SK-N-SH treated with all-trans-retinoic acid at 6 μM for 48 hours (cell line): ENCODE measurements around the gene ESCO1.

Source experiments
- ATAC-seq: fragments of 200-7000 bp; cut with Tn5 transposase; 3 replicates; pipeline ENCODE4 v1.9.1; 2020; ENCODE audit warnings: mild to moderate bottlenecking, moderate library complexity
- ARNTL ChIP-seq: fragments of 450-650 bp; formaldehyde crosslinking; IDR thresholded peaks from 2 replicates; pipeline ENCODE4 v1.5.0; 2020; ENCODE audit warnings: low read depth, mild to moderate bottlenecking, moderate library complexity, borderline replicate concordance
- CREB5 ChIP-seq: fragments of 250-450 bp; sonication (Bioruptor Pico); IDR thresholded peaks from 2 replicates; pipeline ENCODE4 v1.5.1; 2020; ENCODE audit warnings: low read depth, mild to moderate bottlenecking, moderate library complexity
- CSRNP3 ChIP-seq: fragments of 250-450 bp; sonication (Bioruptor Pico); IDR thresholded peaks from 2 replicates; pipeline ENCODE4 v1.5.1; 2021; ENCODE audit warnings: mild to moderate bottlenecking, moderate library complexity
- GLIS3 ChIP-seq: fragments of 250-450 bp; sonication (Bioruptor Pico); IDR thresholded peaks from 2 replicates; pipeline ENCODE4 v1.5.0; 2020; ENCODE audit warnings: mild to moderate bottlenecking, moderate library complexity
- ISL1 ChIP-seq: fragments of 250-450 bp; sonication (Bioruptor Pico); IDR thresholded peaks from 2 replicates; pipeline ENCODE4 v2.1.2; 2022; ENCODE audit warnings: mild to moderate bottlenecking, moderate library complexity
- OSR1 ChIP-seq: fragments of 250-450 bp; sonication (Bioruptor Pico); IDR thresholded peaks from 2 replicates; pipeline ENCODE4 v1.8.0; 2022; ENCODE audit warnings: moderate library complexity, mild to moderate bottlenecking, inconsistent platforms
- PATZ1 ChIP-seq: fragments of 250-450 bp; sonication (Bioruptor Pico); IDR thresholded peaks from 2 replicates; pipeline ENCODE4 v1.8.0; 2020; ENCODE audit warnings: mild to moderate bottlenecking, moderate library complexity, borderline replicate concordance
- POU6F1 ChIP-seq: fragments of 250-450 bp; sonication (Bioruptor Pico); IDR thresholded peaks from 2 replicates; pipeline ENCODE4 v1.8.0; 2021; ENCODE audit warnings: low read depth, mild to moderate bottlenecking, moderate library complexity, borderline replicate concordance
- PPARA ChIP-seq: fragments of 250-450 bp; sonication (Bioruptor Pico); IDR thresholded peaks from 2 replicates; pipeline ENCODE4 v1.5.0; 2020; ENCODE audit warnings: mild to moderate bottlenecking, borderline replicate concordance
- RARB ChIP-seq: fragments of 250-450 bp; sonication (Bioruptor Pico); IDR thresholded peaks from 2 replicates; pipeline ENCODE4 v1.8.0; 2021; ENCODE audit warnings: mild to moderate bottlenecking, moderate library complexity
- SNAI2 ChIP-seq: fragments of 250-450 bp; sonication (Bioruptor Pico); IDR thresholded peaks from 2 replicates; pipeline ENCODE4 v1.5.0; 2020; ENCODE audit warnings: mild to moderate bottlenecking, moderate library complexity
- TCF4 ChIP-seq: fragments of 250-450 bp; sonication (Bioruptor Pico); IDR thresholded peaks from 2 replicates; pipeline ENCODE4 v1.8.0; 2021; ENCODE audit warnings: mild to moderate bottlenecking, moderate library complexity, borderline replicate concordance
- TSHZ2 ChIP-seq: fragments of 250-450 bp; sonication (Bioruptor Pico); IDR thresholded peaks from 2 replicates; pipeline ENCODE4 v1.5.0; 2020; ENCODE audit warnings: mild to moderate bottlenecking, moderate library complexity
- ZC3H10 ChIP-seq: fragments of 250-450 bp; sonication (Bioruptor Pico); IDR thresholded peaks from 2 replicates; pipeline ENCODE4 v1.5.1; 2021; ENCODE audit warnings: mild to moderate bottlenecking, moderate library complexity
- ZFP3 ChIP-seq: fragments of 250-450 bp; sonication (Bioruptor Pico); IDR thresholded peaks from 2 replicates; pipeline ENCODE4 v1.5.0; 2020; ENCODE audit warnings: mild to moderate bottlenecking, moderate library complexity
- ZFP30 ChIP-seq: fragments of 450-650 bp; formaldehyde crosslinking; IDR thresholded peaks from 2 replicates; pipeline ENCODE4 v1.5.0; 2022; ENCODE audit warnings: mild to moderate bottlenecking, moderate library complexity
- ZNF70 ChIP-seq: fragments of 450-650 bp; formaldehyde crosslinking; IDR thresholded peaks from 2 replicates; pipeline ENCODE4 v1.5.0; 2020; ENCODE audit warnings: mild to moderate bottlenecking, moderate library complexity
- ZNF8 ChIP-seq: fragments of 450-650 bp; formaldehyde crosslinking; IDR thresholded peaks from 2 replicates; pipeline ENCODE4 v1.5.0; 2020; ENCODE audit warnings: mild to moderate bottlenecking, moderate library complexity

ESCO1 gene

GRCh38 chr18:21584391-21584790 is 16.1 kb downstream of the ESCO1 start:
- TF ChIP-seq GLIS3 (CRISPR knock-in tag), result no peak
- TF ChIP-seq ZNF70 (CRISPR knock-in tag), result no peak
- no peak for TF ChIP-seq OSR1 (CRISPR knock-in tag)
- TF ChIP-seq RARB (CRISPR knock-in tag), result no peak
- no peak for ATAC-seq

- no peak for ATAC-seq
Observed at GRCh38 chr18:21575656-21576055, 24.8 kb downstream of the ESCO1 start.

GRCh38 chr18:21571772-21572171 is 28.7 kb downstream of the ESCO1 start:
- TF ChIP-seq CSRNP3 (CRISPR knock-in tag), result no peak
- peak; percentile 81 for TF ChIP-seq ISL1 (CRISPR knock-in tag)
- ATAC-seq, result peak; percentile 59; the same call in 2 of the 3 replicates

More at GRCh38 chr18:21575656-21576055, 24.8 kb downstream of the ESCO1 start:
- TF ChIP-seq CREB5 (CRISPR knock-in tag) (no peak), OSR1 (CRISPR knock-in tag) (no peak), ZNF8 (CRISPR knock-in tag) (no peak), POU6F1 (no peak), ISL1 (CRISPR knock-in tag) (no peak), ZC3H10 (CRISPR knock-in tag) (no peak), SNAI2 (CRISPR knock-in tag) (no peak)

GRCh38 chr18:21559195-21559594 is 41.3 kb downstream of the ESCO1 start:
- no peak for TF ChIP-seq TCF4 (CRISPR knock-in tag)
- no peak for TF ChIP-seq PPARA
- no peak for TF ChIP-seq ISL1 (CRISPR knock-in tag)
- TF ChIP-seq ZFP3, result no peak
- TF ChIP-seq ZC3H10 (CRISPR knock-in tag), result no peak
- no peak for TF ChIP-seq CSRNP3 (CRISPR knock-in tag)
- no peak for TF ChIP-seq GLIS3 (CRISPR knock-in tag)
- TF ChIP-seq TSHZ2 (CRISPR knock-in tag), result no peak
- TF ChIP-seq PATZ1, result no peak
- TF ChIP-seq RARB (CRISPR knock-in tag), result no peak
- no peak for TF ChIP-seq ZFP30 (CRISPR knock-in tag)
- TF ChIP-seq ARNTL, result no peak
- TF ChIP-seq SNAI2 (CRISPR knock-in tag), result no peak
- TF ChIP-seq CREB5 (CRISPR knock-in tag), result no peak
- TF ChIP-seq, all 23 proteins: peak for 0
- ATAC-seq, result no peak
